Upper lobe of left lung (tissue), 6 donors: Measurements from ENCODE around the gene LRRC42. TPM values are rescaled to one million over a fixed set of nuclear protein-coding genes. Genes with fewer than 3 reads are reported as not detected.

Source experiments
- ATAC-seq, 2 donors: fragments of 200-7000 bp; cut with Tn5 transposase; one replicate each; pipeline ENCODE4 v1.9.1; 2022; ENCODE audit warnings: mild to moderate bottlenecking in 2 of 2, moderate library complexity in 2 of 2; ENCODE audit not compliant: low FRiP score in 2 of 2
- DNase-seq, 2 donors: peaks; one replicate each; pipeline ENCODE4 v3.0.0-alpha.2; 2019 to 2020
- H3K27ac ChIP-seq, 4 donors: fragments of 200-600 bp; sonication (generic); one replicate each; pipeline ENCODE4 v1.5.1; 2016 to 2019
- H3K27me3 ChIP-seq, 4 donors: fragments of 200-600 bp; sonication (generic); one replicate each; pipeline ENCODE4 v1.5.1; 2017 to 2019
- H3K36me3 ChIP-seq, 4 donors: fragments of 200-600 bp; sonication (generic); one replicate each; pipeline ENCODE4 v1.5.1; 2016 to 2019
- H3K4me1 ChIP-seq, 4 donors: fragments of 200-600 bp; sonication (generic); one replicate each; pipeline ENCODE4 v1.5.1; 2018 to 2019
- H3K4me3 ChIP-seq, 4 donors: fragments of 200-600 bp; sonication (generic); one replicate each; pipeline ENCODE4 v1.5.1; 2017 to 2019; ENCODE audit warnings: mild to moderate bottlenecking in 2 of 4, moderate library complexity in 1 of 4
- H3K9me3 ChIP-seq, 4 donors: fragments of 200-600 bp; sonication (generic); one replicate each; pipeline ENCODE4 v1.5.1; 2018 to 2019
- EP300 ChIP-seq, 4 donors: sonication (generic); formaldehyde crosslinking; IDR thresholded peaks; one replicate each; pipeline ENCODE4 v1.5.1; 2017; ENCODE audit warnings: antibody characterized with exemption in 4 of 4, control low read depth in 2 of 4
- POLR2A ChIP-seq, 4 donors: fragments of 450-650 bp; IDR thresholded peaks; one replicate each; pipeline ENCODE4 v1.5.1; 2016 to 2017; ENCODE audit warnings: antibody characterized with exemption in 4 of 4, mild to moderate bottlenecking in 2 of 4
- POLR2AphosphoS5 ChIP-seq, 2 donors: sonication (generic); formaldehyde crosslinking; IDR thresholded peaks; one replicate each; pipeline ENCODE4 v1.5.1; 2017; ENCODE audit warnings: antibody characterized with exemption in 2 of 2
- WGBS, 2 donors: methylation state at CpG; one replicate each; pipeline ENCODE4 v1.1.5; 2017 to 2018; 5-methylcytosine and 5-hydroxymethylcytosine counted together
- total RNA-seq, 6 donors: library from RNA; depleted of rRNA in 4 of 6; stranded (reverse); fragments of >200 nt in 4 of 6; gene quantifications; one replicate each; pipeline versions ENCODE4 v1.1.0 to v1.2.1, GENCODE V29; 2016 to 2021
- TF ChIP-seq, protein P1 (sequence below), 6 experiments: fragments of 450-650 bp in 4 of 6; fragments of 200-600 bp in 2 of 6; sonication (generic) in 2 of 6; IDR thresholded peaks; one replicate each; pipeline ENCODE4 v1.5.1; 2016 to 2019; ENCODE audit warnings: antibody characterized with exemption in 6 of 6
- donor health status: DM: no; HTN: no; CAD: no; lungs with moderate emphysema.
- donor health status: DM: no; HTN: yes; CAD: no; lungs with severe emphysema.

Gene LRRC42
- total RNA-seq, 6 donors from 2014 or later, result 13.2 to 26.6 (median 17.6) TPM

GRCh38 chr1:53962395-53962794, 16.2 kb downstream of the LRRC42 start:
- Histone ChIP-seq H3K4me1 (peaks cover 0 to 2% (median under 1%) of the 10 kb centered on the region in 4 donors), H3K27me3 (no peaks in the 10 kb centered on the region), H3K9me3 (no peaks in the 10 kb centered on the region), H3K27ac (no peak overlapping the region), H3K36me3 (peaks cover 11 to 67% (median 51%) of the 10 kb centered on the region in 4 donors), H3K4me3 (no peak overlapping the region)
- ATAC-seq (no peak), DNase-seq (no peak)
- TF ChIP-seq, protein P1, sequence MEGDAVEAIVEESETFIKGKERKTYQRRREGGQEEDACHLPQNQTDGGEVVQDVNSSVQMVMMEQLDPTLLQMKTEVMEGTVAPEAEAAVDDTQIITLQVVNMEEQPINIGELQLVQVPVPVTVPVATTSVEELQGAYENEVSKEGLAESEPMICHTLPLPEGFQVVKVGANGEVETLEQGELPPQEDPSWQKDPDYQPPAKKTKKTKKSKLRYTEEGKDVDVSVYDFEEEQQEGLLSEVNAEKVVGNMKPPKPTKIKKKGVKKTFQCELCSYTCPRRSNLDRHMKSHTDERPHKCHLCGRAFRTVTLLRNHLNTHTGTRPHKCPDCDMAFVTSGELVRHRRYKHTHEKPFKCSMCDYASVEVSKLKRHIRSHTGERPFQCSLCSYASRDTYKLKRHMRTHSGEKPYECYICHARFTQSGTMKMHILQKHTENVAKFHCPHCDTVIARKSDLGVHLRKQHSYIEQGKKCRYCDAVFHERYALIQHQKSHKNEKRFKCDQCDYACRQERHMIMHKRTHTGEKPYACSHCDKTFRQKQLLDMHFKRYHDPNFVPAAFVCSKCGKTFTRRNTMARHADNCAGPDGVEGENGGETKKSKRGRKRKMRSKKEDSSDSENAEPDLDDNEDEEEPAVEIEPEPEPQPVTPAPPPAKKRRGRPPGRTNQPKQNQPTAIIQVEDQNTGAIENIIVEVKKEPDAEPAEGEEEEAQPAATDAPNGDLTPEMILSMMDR (IDR thresholded peaks at IDR 0.05), result no peak
- TF ChIP-seq EP300 (IDR thresholded peaks at IDR 0.05) (no peak), POLR2AphosphoS5 (IDR thresholded peaks at IDR 0.05) (no peak), POLR2A (IDR thresholded peaks at IDR 0.05) (no peak)
- WGBS, 2 donors, result 95 to 98% methylated on average over 4 of the region's 4 CpGs

DNA sequence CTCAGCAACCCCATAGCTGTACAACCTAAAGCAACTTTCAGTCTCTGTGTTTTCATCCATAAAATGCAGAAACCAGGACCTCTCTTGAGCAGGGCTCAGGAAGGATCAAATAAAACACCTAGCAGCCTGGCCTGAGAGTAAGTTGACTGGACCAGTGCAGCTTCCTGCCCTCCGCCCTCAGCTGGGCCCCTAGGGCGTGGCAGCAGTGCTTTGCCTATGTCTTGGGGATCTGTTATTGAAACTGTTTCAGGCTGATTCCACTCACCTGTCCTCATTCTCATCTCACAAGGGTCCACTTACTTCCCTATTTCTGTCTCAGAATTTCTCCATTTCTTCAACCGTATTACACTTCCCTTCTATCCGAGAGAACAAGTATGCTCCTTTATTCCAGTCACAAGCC, 17.3 kb downstream of the LRRC42 start:
- no peak for ATAC-seq
- peaks cover 11 to 74% (median 61%) of the 10 kb centered on the region in 4 donors for H3K36me3 ChIP-seq
- WGBS, 2 donors, result 74 to 85% methylated on average over 4 of the region's 4 CpGs

GRCh38 chr1:53964109-53964508, 18.0 kb downstream of the LRRC42 start:
- H3K9me3 ChIP-seq, result no peaks in the 10 kb centered on the region
- WGBS, 2 donors, result 76 to 78% methylated on average over 5 of the region's 5 CpGs
- ATAC-seq (no peak), DNase-seq (no peak)
- H3K4me3 ChIP-seq, result no peak overlapping the region
- TF ChIP-seq, protein P1 (IDR thresholded peaks at IDR 0.05), result no peak
- TF ChIP-seq POLR2A (IDR thresholded peaks at IDR 0.05), result no peak
- no peak for TF ChIP-seq EP300 (IDR thresholded peaks at IDR 0.05)
- TF ChIP-seq POLR2AphosphoS5 (IDR thresholded peaks at IDR 0.05), result no peak
- no peaks in the 10 kb centered on the region for H3K4me1 ChIP-seq
- H3K27me3 ChIP-seq, result no peaks in the 10 kb centered on the region
- H3K27ac ChIP-seq, result no peak overlapping the region
- peaks cover 11 to 76% (median 60%) of the 10 kb centered on the region in 4 donors for H3K36me3 ChIP-seq

More for the DNA sequence above, 17.3 kb downstream of the LRRC42 start:
- Histone ChIP-seq H3K4me1 (no peaks in the 10 kb centered on the region), H3K9me3 (no peaks in the 10 kb centered on the region), H3K27me3 (no peaks in the 10 kb centered on the region), H3K27ac (no peak overlapping the region), H3K4me3 (no peak overlapping the region)
- TF ChIP-seq POLR2A (IDR thresholded peaks at IDR 0.05) (no peak), POLR2AphosphoS5 (IDR thresholded peaks at IDR 0.05) (no peak)
- no peak for DNase-seq

DNA sequence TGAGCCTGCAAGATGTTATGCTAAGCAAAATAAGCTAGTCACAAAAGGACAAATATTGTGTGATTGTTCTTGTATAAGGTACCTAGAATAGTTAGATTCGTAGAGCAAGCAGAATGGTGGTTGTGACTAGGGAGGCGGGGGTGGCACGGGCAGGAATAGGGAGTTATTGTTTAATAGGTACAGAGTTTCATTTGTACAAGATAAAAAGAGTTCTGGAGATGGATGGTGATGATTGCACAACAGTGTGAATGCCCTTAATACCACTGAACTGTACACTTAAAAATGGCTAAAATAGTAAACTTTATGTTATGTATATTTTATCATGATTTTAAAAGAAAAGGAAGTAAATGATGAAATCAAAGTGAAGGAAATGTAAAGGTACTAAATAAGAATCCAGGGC, 20.6 kb downstream of the LRRC42 start:
- Histone ChIP-seq H3K4me1 (no peaks in the 10 kb centered on the region), H3K27me3 (no peaks in the 10 kb centered on the region), H3K4me3 (no peak overlapping the region), H3K27ac (no peak overlapping the region), H3K9me3 (no peaks in the 10 kb centered on the region), H3K36me3 (peaks cover 11 to 75% (median 54%) of the 10 kb centered on the region in 4 donors)
- 78 to 88% methylated on average over 3 of the region's 3 CpGs for WGBS, 2 donors
- ATAC-seq (no peak), DNase-seq (no peak)
- TF ChIP-seq EP300 (IDR thresholded peaks at IDR 0.05), result no peak
- TF ChIP-seq POLR2A (IDR thresholded peaks at IDR 0.05), result no peak
- TF ChIP-seq, protein P1 (IDR thresholded peaks at IDR 0.05), result no peak
- TF ChIP-seq POLR2AphosphoS5 (IDR thresholded peaks at IDR 0.05), result no peak

- H3K27me3 ChIP-seq, result no peaks in the 10 kb centered on the region
- no peak overlapping the region for H3K27ac ChIP-seq
- no peaks in the 10 kb centered on the region for H3K4me1 ChIP-seq
- peaks cover 4 to 69% (median 48%) of the 10 kb centered on the region in 4 donors for H3K36me3 ChIP-seq
- TF ChIP-seq POLR2A (IDR thresholded peaks at IDR 0.05), result no peak
- TF ChIP-seq, protein P1 (IDR thresholded peaks at IDR 0.05), result no peak
- no peak for TF ChIP-seq POLR2AphosphoS5 (IDR thresholded peaks at IDR 0.05)
- no peak for TF ChIP-seq EP300 (IDR thresholded peaks at IDR 0.05)
- DNase-seq (no peak), ATAC-seq (no peak)
- H3K9me3 ChIP-seq, result no peaks in the 10 kb centered on the region
- 92 to 95% methylated on average over 4 to 7 of the region's 7 CpGs for WGBS, 2 donors
- H3K4me3 ChIP-seq, result no peak overlapping the region
These were observed 21.4 kb downstream of the LRRC42 start for GRCh38 chr1:53967409-53968124.
